ENCODE results near the gene ARHGEF3.
"Not testable (repeated sequence)": the region's sequence is repeated elsewhere in the genome, so short reads cannot be mapped to it uniquely, and the experiment has no call there.

The ARHGEF3 gene

DNA sequence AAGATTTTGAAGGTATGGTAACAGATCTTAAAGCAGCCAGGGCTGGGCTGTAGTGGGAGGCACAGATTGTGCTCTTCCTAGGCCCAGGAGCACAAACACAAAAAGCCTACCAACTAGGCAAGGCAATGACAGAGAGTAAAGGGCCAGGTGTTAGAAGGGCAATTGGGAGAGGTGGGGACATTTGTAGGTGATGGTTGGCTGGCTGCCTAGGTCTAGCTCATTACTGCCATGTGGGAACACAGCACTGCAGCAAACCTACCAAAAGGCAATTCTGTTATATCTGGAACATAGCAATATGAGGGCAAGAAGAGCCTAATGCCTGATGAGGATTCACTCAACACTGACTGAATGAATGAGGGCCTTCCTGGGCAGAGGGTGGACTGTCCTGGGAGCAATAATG, 30.4 kb downstream of the ARHGEF3 start:
- DNase-seq (ENCODE audit: low spot score) = no peak

DNA sequence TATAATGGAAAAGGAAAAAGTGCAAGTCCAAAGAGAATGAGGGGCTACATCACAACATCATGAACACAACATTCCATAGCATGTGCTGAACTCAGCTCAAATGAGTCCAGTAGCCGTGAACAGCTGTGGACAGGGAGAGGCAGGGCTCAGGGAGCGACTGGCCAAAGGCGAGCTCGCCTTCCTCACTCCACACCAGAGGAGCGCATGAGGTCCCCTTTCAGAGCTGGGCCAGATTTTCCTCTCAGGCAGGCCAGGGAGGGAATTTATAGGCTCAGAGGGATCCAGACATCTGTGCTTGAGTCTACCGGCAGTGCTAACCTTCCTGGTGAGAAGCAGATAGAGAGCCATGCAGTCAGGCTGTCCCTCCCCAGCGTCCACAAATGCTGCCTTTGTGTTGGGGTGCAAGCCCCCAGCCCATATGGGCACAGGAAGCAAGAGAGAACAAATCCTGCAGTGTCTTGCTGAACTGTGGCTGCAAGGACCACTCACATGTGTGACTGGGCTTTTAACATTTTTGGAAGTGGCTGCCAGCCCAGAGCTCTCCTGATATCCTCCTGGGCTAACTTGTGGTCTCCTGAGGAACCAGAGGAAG, 32.5 kb downstream of the ARHGEF3 start:
- DNase-seq (ENCODE audit: low spot score) = peak; percentile 67

- DNase-seq (ENCODE audit: low spot score) = no peak
Observed at GRCh38 chr3:56764904-56765547, 36.7 kb downstream of the ARHGEF3 start.

- no peak for DNase-seq (ENCODE audit: low spot score)
Observed at GRCh38 chr3:56764184-56764583, 37.6 kb downstream of the ARHGEF3 start.

DNA sequence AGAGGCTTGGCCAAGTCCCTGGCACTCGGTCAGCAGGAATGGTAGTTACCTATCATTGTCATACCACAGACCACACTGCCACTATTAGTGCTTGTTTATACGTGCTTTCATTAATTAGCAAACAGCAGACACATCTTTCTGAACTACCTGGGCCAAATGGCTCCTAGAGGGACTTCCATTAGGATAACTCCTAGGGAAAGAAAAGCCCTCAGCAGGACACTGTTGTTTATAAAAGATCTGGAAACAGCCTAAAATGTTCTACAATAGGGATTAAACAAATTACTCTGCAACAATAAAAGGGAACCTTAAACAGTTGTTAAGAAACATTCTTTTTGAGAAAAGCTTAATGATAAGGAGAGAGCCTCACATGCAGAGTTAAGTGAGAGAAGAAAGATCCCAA, 38.5 kb downstream of the ARHGEF3 start:
- DNase-seq (ENCODE audit: low spot score) = no peak

DNA sequence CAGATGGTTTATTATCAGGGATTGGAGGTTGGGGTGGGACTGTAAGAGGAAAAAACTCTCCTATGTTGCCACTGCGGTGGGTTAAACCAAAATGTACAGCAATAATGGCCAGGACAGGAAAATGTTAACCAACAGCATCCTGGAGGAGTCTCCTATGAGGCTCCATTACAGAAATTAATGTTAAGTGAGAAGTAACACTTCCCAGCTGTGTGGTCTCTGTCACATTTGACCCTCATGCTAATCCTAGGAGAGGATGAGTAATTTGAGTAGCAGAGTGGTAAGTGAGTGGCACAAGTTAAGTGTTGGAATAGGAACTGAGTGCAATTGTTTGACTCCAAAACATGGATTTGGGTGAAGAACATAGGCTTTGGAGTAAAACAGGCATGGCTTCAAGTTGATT, 39.0 kb downstream of the ARHGEF3 start:
- DNase-seq (ENCODE audit: low spot score) = no peak

GRCh38 chr3:56761887-56762651, 39.7 kb downstream of the ARHGEF3 start:
- no peak for DNase-seq (ENCODE audit: low spot score)

- DNase-seq (ENCODE audit: low spot score) = no peak
Observed at GRCh38 chr3:56761023-56761422, 40.7 kb downstream of the ARHGEF3 start.

DNA sequence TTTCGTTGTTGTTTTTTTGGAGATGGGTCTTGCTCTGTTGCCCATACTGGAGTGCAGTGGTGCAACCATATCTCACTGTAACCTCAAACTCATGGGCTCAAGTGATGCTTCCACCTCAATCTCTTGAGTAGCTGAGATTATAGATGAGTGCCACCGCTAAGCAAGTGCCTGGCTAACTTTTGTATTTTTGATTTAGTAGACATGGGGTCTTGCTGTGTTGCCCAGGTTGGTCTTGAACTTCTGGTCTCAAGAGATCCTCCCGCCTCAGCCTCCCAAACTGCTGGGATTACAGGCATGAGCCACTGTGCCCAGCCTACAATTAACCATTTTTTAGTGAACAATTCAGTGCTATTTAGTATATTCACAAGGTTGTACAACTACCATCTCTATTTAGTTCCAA, 42.2 kb downstream of the ARHGEF3 start:
- no peak for DNase-seq (ENCODE audit: low spot score)

- no peak for DNase-seq (ENCODE audit: low spot score)
Observed at GRCh38 chr3:56758539-56758981, 43.2 kb downstream of the ARHGEF3 start.

DNA sequence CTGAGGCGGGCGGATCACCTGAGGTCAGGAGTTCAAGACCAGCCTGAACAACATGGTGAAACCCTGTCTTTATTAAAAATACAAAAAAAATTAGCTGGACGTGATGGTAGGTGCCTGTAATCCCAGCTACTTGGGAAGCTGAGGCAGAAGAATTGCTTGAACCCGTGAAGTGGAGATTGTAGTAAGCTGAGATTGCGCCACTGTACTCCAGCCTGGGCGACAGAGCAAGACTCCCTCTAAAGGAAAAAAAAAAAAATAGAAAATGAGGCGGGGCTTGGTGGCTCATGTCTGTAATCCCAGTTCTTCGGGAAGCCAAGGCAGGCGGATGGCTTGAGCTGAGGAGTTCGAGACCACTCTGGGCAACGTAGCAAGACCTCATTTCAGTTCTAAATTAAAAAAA, 43.7 kb downstream of the ARHGEF3 start:
- DNase-seq (ENCODE audit: low spot score) = not testable (repeated sequence)

DNA sequence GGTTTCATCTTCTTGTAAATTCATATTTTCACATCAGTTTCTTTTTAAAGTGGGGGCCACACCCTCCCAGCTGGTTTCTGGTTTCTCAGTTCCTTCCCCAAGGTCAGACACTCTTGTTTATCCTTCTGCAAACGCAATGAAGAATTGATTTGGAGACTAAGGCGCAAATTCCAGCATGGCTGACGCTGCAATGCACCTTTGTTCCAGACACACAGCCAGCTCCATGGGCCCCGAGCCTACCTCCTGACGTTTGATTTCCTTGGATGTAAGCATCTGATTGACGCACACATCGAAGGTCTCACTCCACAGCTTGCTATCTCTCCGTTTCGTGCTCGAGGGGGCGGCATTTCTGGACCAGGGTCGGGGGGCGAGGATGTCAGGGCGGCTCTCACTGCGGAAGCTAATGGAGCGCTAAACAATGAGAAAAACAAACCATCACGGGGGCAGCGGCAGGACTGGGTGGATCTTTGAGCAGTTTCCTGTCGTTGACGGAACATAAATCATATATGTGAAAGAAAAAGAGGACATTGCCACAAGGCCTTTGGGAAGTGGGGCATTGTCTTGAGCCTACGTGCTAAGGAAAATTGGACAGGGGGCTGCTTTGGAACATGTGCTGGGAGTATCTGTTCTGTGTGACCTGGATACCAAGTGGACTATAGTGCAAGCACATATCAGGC, 46.9 kb downstream of the ARHGEF3 start:
- no peak for DNase-seq (ENCODE audit: low spot score)

- DNase-seq (ENCODE audit: low spot score) = no peak
Observed at GRCh38 chr3:56753206-56753820, 48.4 kb downstream of the ARHGEF3 start.

DNA sequence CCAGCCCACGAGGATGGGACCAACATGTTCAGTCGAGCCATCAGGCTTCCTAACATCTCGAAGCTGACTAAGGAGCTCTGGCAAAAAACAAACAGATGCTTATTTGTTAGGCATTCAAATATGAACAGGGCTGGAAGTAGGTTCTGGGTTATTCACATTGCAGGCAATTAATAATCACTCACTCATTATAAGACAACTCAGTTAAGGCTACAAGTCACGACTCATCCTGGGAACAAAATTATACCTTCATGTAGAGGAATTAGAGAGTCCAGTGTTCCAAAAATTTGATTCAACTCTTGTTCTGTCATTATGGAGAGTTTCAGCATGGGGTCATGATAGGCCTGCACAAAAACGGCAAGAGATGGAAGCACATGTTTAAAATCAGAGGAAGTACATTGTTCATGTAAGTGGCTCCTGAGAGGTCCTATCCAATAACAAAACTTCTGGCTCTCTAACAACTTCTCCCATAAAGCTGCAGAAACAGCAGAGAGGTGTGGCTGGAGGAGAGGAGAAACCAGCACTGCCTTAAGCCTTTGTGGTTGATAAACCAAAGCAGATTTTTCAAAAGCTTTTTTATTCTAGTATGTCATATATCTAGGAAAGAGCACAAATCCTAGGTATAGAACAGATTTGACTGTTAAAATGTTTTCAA, 50.6 kb downstream of the ARHGEF3 start:
- no peak for DNase-seq (ENCODE audit: low spot score)

- no peak for DNase-seq (ENCODE audit: low spot score)
Observed at GRCh38 chr3:56748663-56749231, 53.0 kb downstream of the ARHGEF3 start.

- DNase-seq (ENCODE audit: low spot score) = no peak
Observed at GRCh38 chr3:56747150-56747549, 54.6 kb downstream of the ARHGEF3 start.

DNA sequence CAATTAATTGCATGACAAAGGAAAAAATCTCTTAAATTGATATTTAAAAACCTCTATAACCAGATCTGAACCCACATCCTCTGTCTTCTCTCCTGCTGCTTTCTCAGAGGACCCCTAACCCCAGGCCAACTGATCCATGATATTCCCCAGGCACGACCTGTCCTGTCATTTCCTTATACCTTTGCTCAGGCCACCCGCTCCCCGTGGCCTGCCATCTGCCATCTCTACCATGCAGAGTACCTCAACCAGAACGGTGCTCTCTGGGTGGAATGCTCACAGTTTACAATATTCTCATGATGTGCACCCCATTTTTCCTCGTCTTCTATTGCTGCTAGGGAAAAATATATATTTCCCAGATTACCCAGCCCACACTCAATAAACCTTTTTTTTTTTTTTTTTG, 57.7 kb downstream of the ARHGEF3 start:
- no peak for DNase-seq (ENCODE audit: low spot score)

DNA sequence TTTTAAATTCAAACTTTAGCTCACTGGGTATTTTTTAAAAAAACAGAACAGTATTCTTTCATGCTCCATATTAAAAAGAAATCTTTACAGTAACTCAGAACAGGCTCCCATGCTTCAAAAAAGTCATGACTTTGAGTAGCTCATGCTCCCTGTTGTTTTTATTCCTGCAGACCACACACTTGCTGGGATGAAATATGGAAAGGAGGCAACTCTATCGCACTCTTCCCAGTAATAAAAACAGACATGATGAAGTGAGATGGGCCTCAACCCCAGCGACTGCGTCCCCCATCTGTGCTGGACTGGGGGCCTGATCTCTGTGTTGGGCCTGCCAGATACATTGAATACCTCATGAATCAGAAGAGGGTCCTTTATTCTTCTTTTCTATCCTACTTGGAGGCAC, 58.9 kb downstream of the ARHGEF3 start:
- DNase-seq (ENCODE audit: low spot score) = no peak

- DNase-seq (ENCODE audit: low spot score) = no peak
Observed at GRCh38 chr3:56739036-56739435, 62.7 kb downstream of the ARHGEF3 start.

GRCh38 chr3:56737006-56737405, 64.7 kb downstream of the ARHGEF3 start:
- DNase-seq (ENCODE audit: low spot score) = no peak

GRCh38 chr3:56732109-56732508, 69.6 kb downstream of the ARHGEF3 start:
- DNase-seq (ENCODE audit: low spot score) = no peak
